Smooth muscle cell (in vitro differentiated cells): ENCODE results near the gene TMEM144. TPM values are rescaled to one million over a fixed set of nuclear protein-coding genes. Genes with fewer than 3 reads are reported as not detected.
"Not testable (repeated sequence)": the region's sequence is repeated elsewhere in the genome, so short reads cannot be mapped to it uniquely, and the experiment has no call there.

Source experiments
- DNase-seq: peaks from one replicate; lab custom pipeline; 2025; ENCODE audit not compliant: unreplicated experiment; lab: John Stamatoyannopoulos, UW
- H2AFZ ChIP-seq: fragments of 200-600 bp; sonication (generic); 2 replicates; pipeline ENCODE4 v1.6.0; 2016; ENCODE audit warnings: antibody characterized with exemption, low read depth, mild to moderate bottlenecking
- H3F3A ChIP-seq: fragments of 200-600 bp; sonication (generic); 2 replicates; pipeline ENCODE4 v1.6.0; 2017; ENCODE audit warnings: antibody characterized with exemption, low read depth
- H3K27ac ChIP-seq: fragments of 200-600 bp; sonication (generic); 2 replicates; pipeline ENCODE4 v1.5.1; 2016; ENCODE audit warnings: low read depth, mild to moderate bottlenecking
- H3K27me3 ChIP-seq: fragments of 200-600 bp; sonication (generic); 2 replicates; pipeline ENCODE4 v1.6.1; 2016; ENCODE audit warnings: low read depth, mild to moderate bottlenecking
- H3K36me3 ChIP-seq: fragments of 200-600 bp; sonication (generic); 2 replicates; pipeline ENCODE4 v1.5.1; 2016; ENCODE audit warnings: low read depth
- H3K4me1 ChIP-seq: fragments of 200-600 bp; sonication (generic); 2 replicates; pipeline ENCODE4 v1.5.1; 2016; ENCODE audit warnings: low read depth
- H3K4me2 ChIP-seq: fragments of 200-600 bp; sonication (generic); 2 replicates; pipeline ENCODE4 v1.6.0; 2016; ENCODE audit warnings: mild to moderate bottlenecking
- H3K4me3 ChIP-seq: fragments of 200-600 bp; sonication (generic); 2 replicates; pipeline ENCODE4 v1.5.1; 2016; ENCODE audit warnings: mild to moderate bottlenecking
- H3K79me2 ChIP-seq: fragments of 200-600 bp; sonication (generic); 2 replicates; pipeline ENCODE4 v1.6.0; 2016; ENCODE audit warnings: low read depth, mild to moderate bottlenecking
- H3K9ac ChIP-seq: fragments of 200-600 bp; sonication (generic); 2 replicates; pipeline ENCODE4 v1.6.0; 2016; ENCODE audit warnings: low read depth
- H3K9me3 ChIP-seq: fragments of 200-600 bp; sonication (generic); replicated peaks from 2 replicates; pipeline ENCODE4 v1.5.1; 2016; ENCODE audit warnings: low read depth
- H4K20me1 ChIP-seq: fragments of 200-600 bp; sonication (generic); 2 replicates; pipeline ENCODE4 v1.6.0; 2016; ENCODE audit warnings: low read depth
- WGBS: methylation state at CpG from one replicate; pipeline ENCODE4 v1.1.7; 2016; ENCODE audit warnings: low lambda C conversion rate; 5-methylcytosine and 5-hydroxymethylcytosine counted together
- polyA plus RNA-seq: library from polyadenylated mRNA; unstranded; fragments of >200 nt; fragmentation: Nextera tagmentation; extraction: Ambion mirVana; gene quantifications from 2 replicates; pipeline ENCODE4 v1.2.1, GENCODE V29; 2016
- total RNA-seq: library from RNA; depleted of rRNA; stranded (reverse); fragments of >200 nt; gene quantifications from 2 replicates; pipeline ENCODE4 v1.2.3, GENCODE V29; 2014
- TF ChIP-seq, protein P1 (sequence below): fragments of 200-600 bp; sonication (generic); IDR thresholded peaks from 2 replicates; pipeline ENCODE4 v1.5.1; 2017; ENCODE audit warnings: borderline replicate concordance, mild to moderate bottlenecking, antibody characterized with exemption; ENCODE audit not compliant: insufficient read depth, poor library complexity, severe bottlenecking

The TMEM144 gene
- total and polyA plus RNA-seq, 2 experiments from 2014 or later: 0.48 to 4.4 TPM

DNA sequence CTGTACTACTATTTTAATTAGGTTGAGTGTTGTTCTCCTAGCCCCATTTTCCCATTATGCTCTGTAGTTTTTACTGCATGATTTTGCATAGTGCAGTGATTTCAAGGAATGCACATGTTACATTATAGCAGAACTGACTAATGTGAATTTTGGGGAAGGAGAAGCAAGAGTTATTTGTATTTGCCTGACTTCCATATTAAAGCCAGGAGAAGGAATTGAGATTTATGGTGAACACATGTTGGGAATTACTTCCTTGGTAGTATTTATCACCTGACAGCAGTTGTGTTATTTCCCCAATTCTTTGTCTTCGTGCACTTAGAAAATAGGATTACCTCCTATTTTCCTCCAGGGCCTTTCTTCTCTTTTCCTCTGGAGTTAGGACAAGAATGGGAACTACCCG lies 3.2 kb downstream of the TMEM144 start:
- no peaks in the 10 kb centered on the region for H3K9me3 ChIP-seq
- TF ChIP-seq, protein P1, sequence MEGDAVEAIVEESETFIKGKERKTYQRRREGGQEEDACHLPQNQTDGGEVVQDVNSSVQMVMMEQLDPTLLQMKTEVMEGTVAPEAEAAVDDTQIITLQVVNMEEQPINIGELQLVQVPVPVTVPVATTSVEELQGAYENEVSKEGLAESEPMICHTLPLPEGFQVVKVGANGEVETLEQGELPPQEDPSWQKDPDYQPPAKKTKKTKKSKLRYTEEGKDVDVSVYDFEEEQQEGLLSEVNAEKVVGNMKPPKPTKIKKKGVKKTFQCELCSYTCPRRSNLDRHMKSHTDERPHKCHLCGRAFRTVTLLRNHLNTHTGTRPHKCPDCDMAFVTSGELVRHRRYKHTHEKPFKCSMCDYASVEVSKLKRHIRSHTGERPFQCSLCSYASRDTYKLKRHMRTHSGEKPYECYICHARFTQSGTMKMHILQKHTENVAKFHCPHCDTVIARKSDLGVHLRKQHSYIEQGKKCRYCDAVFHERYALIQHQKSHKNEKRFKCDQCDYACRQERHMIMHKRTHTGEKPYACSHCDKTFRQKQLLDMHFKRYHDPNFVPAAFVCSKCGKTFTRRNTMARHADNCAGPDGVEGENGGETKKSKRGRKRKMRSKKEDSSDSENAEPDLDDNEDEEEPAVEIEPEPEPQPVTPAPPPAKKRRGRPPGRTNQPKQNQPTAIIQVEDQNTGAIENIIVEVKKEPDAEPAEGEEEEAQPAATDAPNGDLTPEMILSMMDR: no peak
- no peaks in the 10 kb centered on the region for H3K36me3 ChIP-seq
- no peak for DNase-seq
- H3K79me2 ChIP-seq: no peaks in the 10 kb centered on the region
- H3F3A ChIP-seq: no peaks in the 10 kb centered on the region
- H3K4me3 ChIP-seq: no peak overlapping the region
- H3K4me1 ChIP-seq: peaks cover 8% of the 10 kb centered on the region
- 91% methylated on average over 2 of the region's 2 CpGs for WGBS
- no peak overlapping the region for H3K4me2 ChIP-seq
- H3K9ac ChIP-seq: no peak overlapping the region
- no peaks in the 10 kb centered on the region for H4K20me1 ChIP-seq
- no peaks in the 10 kb centered on the region for H3K27me3 ChIP-seq
- no peak overlapping the region for H3K27ac ChIP-seq
- H2AFZ ChIP-seq: no peak overlapping the region

DNA sequence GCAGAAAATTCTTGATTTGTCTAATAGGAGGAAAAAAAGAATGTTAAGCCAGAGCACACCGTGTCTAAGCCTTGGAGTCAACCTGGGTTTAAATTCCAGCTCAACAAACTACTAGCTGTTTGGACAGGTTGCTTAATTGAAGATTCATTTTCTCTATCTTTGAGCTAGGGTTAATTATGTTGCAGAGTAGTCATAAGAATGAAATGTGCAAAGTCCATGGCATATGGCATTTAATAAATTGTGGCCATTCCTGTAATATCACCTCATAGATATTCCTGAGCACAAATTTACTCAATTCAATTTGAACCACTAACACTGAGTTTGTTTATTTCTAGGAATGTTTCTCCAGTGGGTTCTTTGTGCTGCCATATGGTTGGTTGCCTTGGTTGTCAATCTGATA lies 4.6 kb downstream of the TMEM144 start:
- H3K4me2 ChIP-seq: no peak overlapping the region
- no peaks in the 10 kb centered on the region for H3K36me3 ChIP-seq
- H3K4me3 ChIP-seq: no peak overlapping the region
- H3K9me3 ChIP-seq: no peaks in the 10 kb centered on the region
- 88% methylated on average over 1 of the region's 1 CpG for WGBS
- H3K4me1 ChIP-seq: peaks cover 8% of the 10 kb centered on the region
- no peaks in the 10 kb centered on the region for H3K27me3 ChIP-seq
- no peaks in the 10 kb centered on the region for H3K79me2 ChIP-seq
- H3K9ac ChIP-seq: no peak overlapping the region
- TF ChIP-seq, protein P1: no peak
- no peak overlapping the region for H2AFZ ChIP-seq
- H3F3A ChIP-seq: no peaks in the 10 kb centered on the region
- H4K20me1 ChIP-seq: no peaks in the 10 kb centered on the region
- no peak for DNase-seq
- H3K27ac ChIP-seq: no peak overlapping the region

DNA sequence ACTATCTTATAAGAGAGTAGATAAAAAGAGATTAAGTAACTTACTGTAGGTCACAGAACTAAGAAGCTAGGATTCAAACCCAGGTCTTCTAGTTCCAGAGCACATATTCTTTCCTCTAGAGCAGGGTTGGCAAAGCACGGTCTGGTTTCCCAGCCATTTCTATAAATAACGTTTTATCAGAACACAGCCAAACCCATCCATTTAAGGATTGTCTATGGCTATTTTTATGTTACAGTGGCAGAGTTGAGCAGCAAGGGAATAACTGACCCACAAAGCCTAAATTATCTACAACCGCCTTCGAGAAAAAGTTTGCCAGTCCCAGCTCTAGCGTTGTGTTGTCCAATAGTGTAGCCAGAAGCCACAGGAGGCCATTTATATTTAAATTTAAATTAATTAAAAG lies 7.5 kb downstream of the TMEM144 start:
- H3K4me3 ChIP-seq: no peak overlapping the region
- TF ChIP-seq, protein P1: no peak
- no peaks in the 10 kb centered on the region for H3K36me3 ChIP-seq
- no peaks in the 10 kb centered on the region for H3K4me1 ChIP-seq
- WGBS: 88% methylated on average over 5 of the region's 5 CpGs
- H3K9ac ChIP-seq: no peak overlapping the region
- no peaks in the 10 kb centered on the region for H3K9me3 ChIP-seq
- H2AFZ ChIP-seq: no peak overlapping the region
- H3K4me2 ChIP-seq: no peak overlapping the region
- no peak for DNase-seq
- H4K20me1 ChIP-seq: no peaks in the 10 kb centered on the region
- no peaks in the 10 kb centered on the region for H3F3A ChIP-seq
- no peaks in the 10 kb centered on the region for H3K79me2 ChIP-seq
- H3K27ac ChIP-seq: no peak overlapping the region
- no peaks in the 10 kb centered on the region for H3K27me3 ChIP-seq

DNA sequence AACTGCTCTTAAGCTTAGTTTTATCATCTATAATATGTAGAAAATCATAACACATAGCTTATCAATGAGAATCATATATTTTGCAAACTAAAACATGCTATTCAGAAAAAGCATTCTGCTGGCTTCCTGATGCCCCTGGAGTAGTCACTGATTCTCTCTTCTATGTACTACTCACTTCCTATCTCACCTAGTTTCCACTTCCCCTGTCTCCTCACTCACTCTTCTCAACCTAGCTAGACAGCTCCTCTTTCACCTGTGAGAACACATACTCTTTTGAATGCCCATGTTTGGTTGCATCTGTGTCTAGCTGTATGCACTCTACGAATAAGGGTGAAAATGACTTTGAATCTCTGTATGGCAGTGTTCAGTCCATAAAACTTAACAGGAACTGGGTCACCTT lies 9.3 kb downstream of the TMEM144 start:
- DNase-seq: no peak
- H3K4me1 ChIP-seq: no peaks in the 10 kb centered on the region
- 90% methylated on average over 1 of the region's 1 CpG for WGBS
- H4K20me1 ChIP-seq: no peaks in the 10 kb centered on the region
- no peaks in the 10 kb centered on the region for H3K79me2 ChIP-seq
- no peak overlapping the region for H3K4me3 ChIP-seq
- no peak overlapping the region for H2AFZ ChIP-seq
- TF ChIP-seq, protein P1: no peak
- no peak overlapping the region for H3K27ac ChIP-seq
- no peak overlapping the region for H3K4me2 ChIP-seq
- no peaks in the 10 kb centered on the region for H3K27me3 ChIP-seq
- no peaks in the 10 kb centered on the region for H3K36me3 ChIP-seq
- H3F3A ChIP-seq: no peaks in the 10 kb centered on the region
- H3K9me3 ChIP-seq: no peaks in the 10 kb centered on the region
- no peak overlapping the region for H3K9ac ChIP-seq

DNA sequence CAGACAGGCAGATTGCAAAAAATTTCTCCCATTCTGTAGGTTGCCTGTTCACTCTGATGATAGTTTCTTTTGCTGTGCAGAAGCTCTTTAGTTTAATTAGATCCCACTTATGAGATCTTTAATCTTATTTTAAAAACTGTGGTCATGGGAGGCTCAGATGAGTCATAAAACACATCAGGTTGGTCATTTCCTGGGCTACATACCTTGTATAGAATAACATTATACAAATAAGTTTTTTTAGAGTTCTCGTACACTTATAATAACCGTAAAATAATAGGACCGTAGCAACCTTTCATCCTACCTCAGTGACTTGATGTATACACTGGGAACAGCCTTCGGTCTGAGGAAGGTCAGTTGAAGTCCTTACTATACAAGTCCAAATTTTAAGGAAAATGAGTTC lies 14.0 kb downstream of the TMEM144 start:
- WGBS: 96% methylated on average over 4 of the region's 4 CpGs
- H3K9ac ChIP-seq, H3K9me3 ChIP-seq, H3K4me3 ChIP-seq, DNase-seq, H4K20me1 ChIP-seq, H3F3A ChIP-seq, H3K27me3 ChIP-seq, H3K79me2 ChIP-seq, H3K4me1 ChIP-seq, H3K4me2 ChIP-seq, H2AFZ ChIP-seq, H3K27ac ChIP-seq, H3K36me3 ChIP-seq: not testable (repeated sequence)

DNA sequence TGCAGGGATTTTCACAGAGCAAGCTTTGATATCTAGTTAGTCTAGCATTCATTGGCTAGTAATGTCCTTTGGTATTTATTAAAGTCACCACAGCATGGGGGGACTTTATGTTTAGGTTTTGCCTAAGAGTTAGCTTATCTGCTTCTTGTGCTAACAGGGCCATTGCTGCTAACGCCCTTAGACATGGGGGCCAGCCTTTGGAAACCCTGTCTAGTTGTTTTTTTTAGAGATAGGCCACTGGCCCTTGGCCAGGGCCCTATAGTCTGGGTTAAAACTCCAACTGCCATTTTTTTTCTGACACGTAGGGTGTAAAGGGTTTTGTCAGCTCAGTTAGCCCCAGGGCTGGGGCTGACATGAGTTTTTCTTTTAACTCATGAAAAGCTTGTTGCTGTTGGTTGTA lies 14.7 kb downstream of the TMEM144 start:
- H3F3A ChIP-seq, H2AFZ ChIP-seq, H4K20me1 ChIP-seq, H3K4me2 ChIP-seq, H3K9me3 ChIP-seq, H3K4me3 ChIP-seq, H3K9ac ChIP-seq, H3K4me1 ChIP-seq, H3K27ac ChIP-seq, H3K36me3 ChIP-seq, DNase-seq, H3K27me3 ChIP-seq, H3K79me2 ChIP-seq: not testable (repeated sequence)
- 96% methylated on average over 2 of the region's 2 CpGs for WGBS
